Embryonic facial prominence (tissue), 1 donor: Measurements from ENCODE around the gene PARL.
"Not testable (repeated sequence)": the region's sequence is repeated elsewhere in the genome, so short reads cannot be mapped to it uniquely, and the experiment has no call there.

ENCODE experiments used
- DNase-seq: peaks from one replicate; pipeline ENCODE4 v3.0.0-alpha.2; 2016; ENCODE audit errors: extremely low spot score

PARL gene

DNA sequence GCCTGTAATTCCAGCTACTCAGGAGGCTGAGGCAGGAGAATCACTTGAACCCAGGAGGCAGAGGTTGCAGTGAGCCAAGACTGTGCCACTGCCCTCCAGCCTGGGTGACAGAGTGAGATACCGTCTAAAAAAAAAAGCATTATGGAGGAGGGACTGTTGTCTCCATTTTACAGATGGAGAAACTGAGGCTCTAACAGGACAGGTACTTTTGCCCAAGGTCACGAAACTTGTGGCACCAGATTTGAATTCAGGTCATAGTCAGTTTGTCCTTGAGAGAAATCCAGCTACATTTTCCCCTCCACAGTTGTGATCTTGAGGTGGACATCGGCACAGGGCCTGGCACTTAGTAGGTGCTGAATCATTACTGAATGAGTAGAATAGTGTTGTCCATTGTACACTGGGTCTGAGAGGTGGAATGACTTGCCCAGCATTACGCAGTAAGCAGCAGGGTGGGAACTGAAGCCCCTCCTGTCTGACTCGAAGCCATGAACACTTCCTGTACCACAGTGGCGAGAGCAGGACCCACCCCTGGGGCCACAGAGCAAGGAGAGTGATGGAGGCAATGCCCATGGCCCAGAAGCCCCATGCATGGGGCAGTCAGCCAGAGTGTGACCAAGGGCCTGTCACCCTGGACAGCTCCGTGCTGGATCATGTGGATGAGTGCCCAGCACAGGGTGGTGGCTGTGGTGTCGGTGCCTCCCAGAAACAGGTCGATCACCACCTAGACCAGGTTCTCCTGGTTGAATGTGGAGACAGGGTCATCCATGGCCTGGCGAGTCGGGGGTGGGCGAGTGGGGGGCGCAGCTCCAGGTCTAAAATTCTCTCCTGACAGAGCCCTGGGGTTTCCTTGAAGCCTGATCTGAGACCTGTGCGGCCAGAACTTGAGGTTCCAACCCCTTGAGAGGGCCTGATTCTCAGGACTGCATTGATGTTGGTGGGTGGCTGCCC is 20.4 kb upstream of the PARL start:
- DNase-seq = no peak

GRCh38 chr3:183898028-183898431 is 13.3 kb upstream of the PARL start:
- no peak for DNase-seq

GRCh38 chr3:183897606-183898005 is 12.9 kb upstream of the PARL start:
- DNase-seq = no peak

DNA sequence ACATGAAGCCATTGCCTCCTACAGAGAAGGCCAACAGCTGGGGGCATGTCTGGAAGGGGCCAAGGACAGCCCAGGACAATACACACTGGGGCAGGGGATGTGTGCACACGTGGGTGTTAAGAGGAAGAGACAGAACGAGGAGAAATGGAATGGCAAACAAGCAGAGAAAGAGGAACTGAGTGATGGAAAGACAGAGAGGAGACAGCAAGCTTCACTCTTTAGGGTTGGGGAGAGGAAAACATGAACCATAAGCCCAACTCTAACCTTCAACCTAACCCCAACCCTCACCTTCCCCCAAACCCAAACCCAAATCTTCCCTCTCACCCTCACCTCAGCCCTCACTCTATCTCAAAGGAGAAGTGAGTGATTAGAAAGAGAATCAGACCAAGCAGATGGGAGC is 11.9 kb upstream of the PARL start:
- DNase-seq = no peak

DNA sequence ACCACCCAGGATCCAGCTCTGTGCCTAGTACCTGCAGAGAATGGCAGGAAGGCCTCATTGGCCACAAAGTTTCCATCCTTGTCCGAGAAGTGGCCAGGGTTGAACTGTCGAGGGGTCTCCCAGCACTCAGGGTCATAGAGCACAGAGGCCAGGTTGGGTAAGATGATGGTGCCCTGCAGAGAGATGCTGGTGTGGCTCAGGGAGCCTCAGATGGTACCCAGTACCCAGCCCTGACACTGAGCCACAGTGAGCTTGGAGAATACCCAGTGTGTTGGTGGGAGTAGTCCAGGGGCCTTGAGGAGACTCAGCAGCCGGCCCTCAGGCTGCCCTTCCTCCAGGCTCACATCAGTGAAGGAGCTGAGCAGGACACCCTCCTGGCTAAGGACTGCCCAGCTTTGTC is 11.5 kb upstream of the PARL start:
- no peak for DNase-seq

DNA sequence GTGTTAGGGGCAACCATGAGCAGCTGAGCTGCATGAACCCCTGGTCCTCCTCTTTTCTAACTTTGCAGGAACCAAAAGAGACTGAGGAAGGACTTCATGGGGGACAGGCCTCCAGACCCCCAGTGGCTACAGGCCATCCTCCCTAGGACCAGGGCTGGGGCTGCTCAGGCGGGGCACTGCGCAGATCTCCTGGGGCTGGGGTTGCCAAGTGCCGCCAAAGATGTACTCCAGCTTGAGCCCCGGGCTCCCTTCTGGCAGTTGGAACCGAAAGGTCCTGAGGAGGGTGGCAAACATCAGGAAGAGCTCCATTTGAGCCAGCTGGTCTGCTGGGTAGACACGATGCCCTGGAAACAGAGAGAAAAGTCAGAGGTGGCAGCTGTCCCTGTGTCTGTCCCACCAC is 11.1 kb upstream of the PARL start:
- no peak for DNase-seq

GRCh38 chr3:183895296-183895695 is 10.6 kb upstream of the PARL start:
- DNase-seq = no peak

GRCh38 chr3:183892610-183893214 is 8.0 kb upstream of the PARL start:
- DNase-seq = no peak

DNA sequence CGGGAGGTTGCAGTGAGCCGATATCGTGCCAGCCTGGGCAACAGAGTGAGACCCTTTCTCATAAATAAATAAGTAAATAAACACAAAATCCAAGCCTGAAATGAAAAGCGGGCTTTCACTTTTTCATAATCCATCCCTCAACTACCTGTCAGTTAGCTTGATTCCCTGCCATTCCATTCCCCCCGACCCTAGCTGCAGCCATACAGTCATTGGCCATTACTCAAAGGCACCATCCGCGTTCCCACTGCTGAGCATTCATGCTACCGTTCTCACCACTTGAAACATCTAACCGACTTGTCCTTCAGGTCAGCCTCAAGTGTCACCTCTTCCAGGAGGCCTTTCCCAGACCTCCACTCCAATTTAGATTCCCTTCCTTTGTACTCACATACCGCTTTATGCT is 1.1 kb upstream of the PARL start:
- DNase-seq = no peak

DNA sequence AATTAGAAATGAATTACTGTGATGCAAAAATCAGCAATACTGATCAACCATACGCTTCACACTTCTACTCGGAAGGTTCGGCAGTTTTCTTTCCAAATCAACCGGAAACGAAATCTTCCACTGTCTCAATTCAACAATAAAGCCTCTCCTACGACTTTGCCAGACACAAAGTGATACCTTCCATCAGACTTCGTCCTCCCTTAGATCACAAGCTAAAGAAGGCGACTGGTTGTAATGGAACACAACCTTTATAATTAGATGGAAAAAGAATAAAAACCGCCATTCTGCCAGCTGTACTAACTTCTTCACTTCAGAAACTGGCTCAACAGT is 618 bp downstream of the PARL start:
- DNase-seq = no peak

- DNase-seq = no peak
These were observed 1.2 kb downstream of the PARL start for GRCh38 chr3:183883291-183884096.

GRCh38 chr3:183880121-183880520 is 4.6 kb downstream of the PARL start:
- DNase-seq = no peak

DNA sequence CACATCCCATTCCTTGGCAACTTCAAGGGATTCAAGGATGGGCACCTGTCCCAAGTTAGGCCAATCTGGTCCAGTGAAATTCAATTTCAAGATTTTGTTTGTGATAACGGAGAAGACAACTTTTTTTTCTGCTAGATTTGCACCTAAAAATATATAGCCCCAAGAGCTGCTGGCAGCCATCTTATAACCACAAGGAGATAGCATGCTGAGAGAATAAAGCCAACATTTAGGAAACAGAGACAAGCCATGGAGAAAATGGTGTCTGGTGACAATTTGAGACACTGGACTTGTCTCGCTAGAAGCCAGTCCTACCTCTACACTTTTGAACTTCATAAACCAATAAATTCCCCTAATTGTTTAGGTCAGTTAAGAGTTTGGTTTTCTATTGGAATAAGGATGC is 5.4 kb downstream of the PARL start:
- DNase-seq = no peak

DNA sequence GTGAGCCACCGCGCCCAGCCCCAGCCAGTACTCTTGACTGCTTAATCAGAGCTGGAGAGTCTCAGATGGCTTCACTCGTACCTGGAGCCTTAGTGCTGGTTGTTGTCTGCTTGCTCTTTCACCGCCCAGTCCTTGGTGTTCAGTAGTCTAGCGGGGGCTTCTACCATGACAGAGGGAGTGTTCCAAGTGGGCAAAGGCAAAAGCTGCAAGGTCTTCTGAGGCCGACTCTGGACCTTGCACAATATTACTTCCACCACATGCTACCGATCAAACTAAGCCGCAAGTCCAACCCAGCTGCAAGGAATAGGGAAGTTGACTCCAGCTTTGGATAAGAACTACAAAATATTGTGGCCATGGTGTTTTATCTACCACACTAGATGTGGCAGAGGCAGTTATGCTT is 6.6 kb downstream of the PARL start:
- no peak for DNase-seq

GRCh38 chr3:183877227-183877626 is 7.5 kb downstream of the PARL start:
- DNase-seq = not testable (repeated sequence)

DNA sequence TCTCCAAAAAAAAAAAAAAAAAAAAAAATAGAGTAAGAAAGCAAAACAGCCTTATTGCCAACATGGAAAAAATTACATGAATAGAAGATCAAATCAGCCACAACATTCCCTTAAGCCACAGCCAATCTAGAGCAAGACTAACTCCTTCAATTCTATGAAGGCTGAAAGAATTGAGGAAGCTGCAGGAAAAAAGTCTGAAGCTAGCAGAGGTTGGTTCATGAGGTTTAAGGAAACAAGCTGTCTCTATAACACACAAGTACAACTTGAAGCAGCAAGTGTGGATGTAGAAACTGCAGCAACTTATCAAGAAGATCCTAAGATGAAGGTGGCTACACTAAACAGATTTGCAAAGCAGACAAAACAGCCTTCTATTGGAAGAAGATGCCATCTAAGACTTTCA is 9.3 kb downstream of the PARL start:
- DNase-seq = no peak

DNA sequence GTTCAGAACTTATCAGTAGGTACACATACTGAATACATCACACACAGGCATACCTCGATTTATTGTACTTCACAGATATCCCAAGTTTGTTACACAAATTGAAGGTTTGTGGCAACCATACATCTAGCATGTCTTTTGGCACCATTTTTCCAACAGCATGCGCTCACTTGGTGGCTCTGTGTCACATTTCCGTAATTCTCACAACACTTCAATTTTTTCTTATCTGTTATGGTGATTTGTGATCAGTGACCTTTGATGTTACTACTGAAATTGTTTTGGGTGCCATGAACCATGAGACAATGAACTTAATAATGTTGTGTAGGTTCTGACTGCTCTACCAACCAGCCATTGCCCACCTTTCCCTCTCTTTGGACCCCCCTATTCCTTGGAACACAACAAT is 10.8 kb downstream of the PARL start:
- DNase-seq = no peak

GRCh38 chr3:183871541-183871940 is 13.1 kb downstream of the PARL start:
- DNase-seq = no peak

GRCh38 chr3:183870563-183870962 is 14.1 kb downstream of the PARL start:
- no peak for DNase-seq

GRCh38 chr3:183868796-183869195 is 15.9 kb downstream of the PARL start:
- no peak for DNase-seq

DNA sequence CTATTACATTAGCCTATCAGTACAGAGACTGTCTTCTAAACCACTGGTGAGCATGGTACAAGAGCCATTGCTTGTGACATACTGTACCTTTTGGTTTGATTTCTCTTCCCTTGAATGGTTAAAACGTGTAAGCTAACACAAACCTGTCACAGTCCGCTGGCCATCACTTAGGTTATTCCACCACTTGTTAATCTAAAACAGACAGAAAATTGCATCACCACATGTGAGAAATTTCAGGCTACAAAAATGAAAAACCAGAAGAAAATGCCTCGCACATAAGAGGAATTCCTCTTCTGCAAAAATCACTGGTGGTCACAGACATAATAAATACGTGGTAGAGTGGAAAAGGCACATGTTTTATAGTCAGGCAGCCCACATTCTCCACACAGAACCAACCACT is 22.1 kb downstream of the PARL start:
- no peak for DNase-seq

- DNase-seq = no peak
These were observed 26.8 kb downstream of the PARL start for GRCh38 chr3:183857863-183858262.
